NCI-H187 treated with DMSO at 0.1 percent for 48 hours (cell line): ENCODE measurements around the gene RGS9.
"Not testable (repeated sequence)": the region's sequence is repeated elsewhere in the genome, so short reads cannot be mapped to it uniquely, and the experiment has no call there.

Source experiments
- DNase-seq: peaks from one replicate; lab custom pipeline; 2025; lab: John Stamatoyannopoulos, UW

The RGS9 gene

DNA sequence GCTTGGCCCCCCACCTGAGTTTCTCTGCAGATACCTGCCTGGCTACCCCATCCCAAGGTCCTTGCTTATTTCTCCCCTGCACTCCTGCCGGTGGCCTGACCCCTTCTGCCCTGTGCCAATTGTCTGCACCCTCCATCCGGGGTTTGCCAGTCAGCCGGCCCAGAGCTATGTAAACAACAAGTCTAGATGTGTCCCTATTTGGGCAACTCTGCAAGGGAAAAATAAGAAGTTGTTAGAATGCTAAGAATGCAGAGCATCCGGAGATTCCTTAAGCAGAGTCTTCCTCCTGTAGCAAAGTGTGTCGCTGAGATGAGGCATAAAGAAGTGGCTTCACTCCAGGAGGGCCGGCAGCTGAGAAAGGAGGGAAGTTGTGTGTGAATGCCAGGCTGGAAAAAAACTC lies 46.6 kb downstream of the RGS9 start:
- no peak for DNase-seq

- DNase-seq: no peak
Observed at GRCh38 chr17:65184235-65184959, 47.2 kb downstream of the RGS9 start.

GRCh38 chr17:65185062-65185461 lies 47.9 kb downstream of the RGS9 start:
- no peak for DNase-seq

DNA sequence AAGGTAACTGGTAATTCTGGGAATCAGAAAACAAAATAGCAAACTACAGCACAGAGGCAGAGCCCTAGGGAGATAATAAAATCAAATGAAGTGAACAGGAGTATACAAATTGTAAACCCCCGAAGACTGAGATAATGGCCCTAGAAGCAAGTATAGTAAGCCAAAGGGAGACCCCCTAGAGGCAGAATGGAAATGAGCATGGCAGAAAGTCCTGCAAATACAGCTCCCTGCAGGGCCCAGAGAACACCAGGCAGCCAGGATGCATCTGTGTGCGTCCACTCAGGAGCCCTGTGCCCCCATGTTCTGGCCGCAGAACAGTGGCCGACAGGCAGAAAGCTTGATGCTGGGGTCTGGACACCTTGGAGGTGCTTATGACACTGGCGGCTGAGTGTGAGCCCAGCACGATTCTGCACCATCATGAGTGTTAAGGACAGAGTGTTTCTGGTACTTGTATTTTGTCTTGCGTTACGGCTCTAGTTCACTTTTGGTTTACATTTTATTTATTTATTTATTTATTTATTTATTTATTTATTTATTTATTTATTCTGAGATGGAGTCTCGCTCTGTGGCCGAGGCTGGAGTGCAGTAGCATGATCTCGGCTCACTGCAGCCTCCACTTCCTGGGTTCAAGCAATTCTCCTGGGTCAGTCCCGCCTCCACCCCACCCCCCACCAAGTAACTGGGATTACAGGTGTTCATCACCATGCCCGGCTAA lies 48.7 kb downstream of the RGS9 start:
- DNase-seq: no peak

DNA sequence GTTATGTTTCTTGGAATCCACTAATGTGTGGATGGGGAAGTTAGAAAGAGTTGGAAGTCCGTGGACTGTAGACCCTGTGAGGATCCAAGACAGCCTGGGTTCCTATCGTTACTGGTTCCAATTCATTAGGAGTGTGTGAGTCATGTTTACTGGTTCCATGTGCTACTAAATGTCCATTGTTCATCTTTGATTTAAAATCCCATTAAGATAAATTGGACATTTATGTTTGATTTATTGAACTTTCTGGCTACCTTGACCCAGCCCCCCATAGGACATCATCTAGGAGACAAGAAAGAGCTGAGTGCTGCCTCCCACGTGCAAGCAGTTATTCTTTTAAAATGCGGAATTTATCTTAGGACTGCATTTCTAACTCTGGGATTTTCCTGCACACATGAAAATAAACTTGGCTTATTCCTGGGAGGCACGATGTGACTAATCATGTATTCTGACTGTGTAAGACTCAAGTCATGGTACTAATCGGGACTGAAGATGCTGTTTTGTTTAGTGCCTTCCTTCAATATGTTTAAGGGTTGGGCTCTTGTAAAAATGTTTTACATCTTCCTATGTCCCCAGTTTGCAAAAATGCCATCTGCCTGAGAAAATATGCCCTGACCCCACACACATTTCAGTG lies 53.4 kb downstream of the RGS9 start:
- no peak for DNase-seq

GRCh38 chr17:65191811-65192740 lies 54.9 kb downstream of the RGS9 start:
- no peak for DNase-seq

GRCh38 chr17:65193305-65193704 lies 56.1 kb downstream of the RGS9 start:
- no peak for DNase-seq

- DNase-seq: no peak
Observed at GRCh38 chr17:65193716-65194293, 56.6 kb downstream of the RGS9 start.

DNA sequence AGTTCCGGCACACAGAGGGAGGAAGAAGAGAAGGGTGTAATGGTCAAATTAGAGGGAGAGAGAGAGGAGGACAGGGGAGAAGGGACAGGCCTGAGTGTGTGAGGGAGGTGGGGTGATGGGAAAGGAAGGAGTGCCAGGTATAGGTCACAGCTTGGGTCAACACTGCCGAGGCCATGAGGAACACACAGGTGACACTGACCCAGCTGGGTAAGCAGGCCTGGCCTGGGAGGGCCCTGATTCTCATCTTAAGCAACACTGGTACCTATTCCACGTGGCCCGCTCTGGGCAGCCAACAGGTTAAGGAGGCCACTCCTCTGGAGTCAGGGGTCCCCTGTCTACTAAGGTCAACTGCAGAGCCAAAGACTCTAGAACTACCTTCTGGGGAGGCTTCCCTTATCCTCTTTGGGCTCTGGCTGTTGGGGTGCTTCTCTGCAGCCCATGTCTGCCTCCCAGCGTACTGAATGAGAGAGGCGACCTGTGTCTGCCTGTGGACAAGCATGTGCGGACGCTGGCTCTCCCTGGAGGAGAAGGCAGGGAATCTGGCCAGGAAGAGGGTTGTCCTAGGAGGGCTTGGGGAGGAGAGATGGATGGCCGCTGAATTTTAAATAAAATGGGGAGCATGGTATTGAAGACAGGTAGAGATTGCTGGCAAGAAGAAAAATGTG lies 57.6 kb downstream of the RGS9 start:
- DNase-seq: no peak

DNA sequence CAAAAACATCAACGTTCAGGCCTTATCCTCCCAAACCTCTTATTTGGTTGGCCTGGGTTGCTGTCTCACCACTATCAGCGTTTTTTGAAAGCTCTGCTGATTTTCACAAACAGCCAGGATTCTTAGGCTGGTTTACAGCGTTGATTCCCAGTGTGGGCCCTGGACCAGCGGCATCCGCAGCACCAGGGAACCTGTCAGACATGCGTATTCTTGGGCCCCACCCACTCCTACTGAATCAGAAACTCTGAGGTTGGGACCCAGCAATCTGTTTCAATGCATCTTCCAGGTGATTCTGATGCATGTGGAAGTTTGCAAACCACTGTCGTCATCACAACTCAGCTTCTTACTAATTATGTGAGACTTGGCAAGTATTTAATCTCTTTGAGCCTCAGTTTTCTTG lies 58.5 kb downstream of the RGS9 start:
- DNase-seq: no peak

- DNase-seq: no peak
Observed at GRCh38 chr17:65196617-65197016, 59.4 kb downstream of the RGS9 start.

DNA sequence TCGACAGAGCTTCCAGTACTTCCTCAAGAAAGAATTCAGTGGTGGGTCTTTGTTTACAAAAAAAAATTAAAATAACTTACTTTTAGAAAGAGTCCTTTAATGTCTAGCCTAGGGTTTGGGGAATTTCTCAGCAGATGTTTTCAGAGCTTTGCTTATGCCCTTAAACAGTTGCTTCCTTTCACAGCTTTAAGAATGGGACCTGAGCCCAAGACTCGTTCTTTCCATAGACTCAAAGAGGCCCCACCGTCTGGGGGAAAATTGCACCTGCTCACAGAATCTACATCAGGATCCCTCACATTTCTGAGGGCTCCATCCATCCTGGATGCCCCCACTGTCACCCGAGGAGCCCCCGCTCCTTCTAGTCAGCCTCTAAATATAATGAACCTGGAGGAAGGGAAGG lies 60.0 kb downstream of the RGS9 start:
- no peak for DNase-seq

DNA sequence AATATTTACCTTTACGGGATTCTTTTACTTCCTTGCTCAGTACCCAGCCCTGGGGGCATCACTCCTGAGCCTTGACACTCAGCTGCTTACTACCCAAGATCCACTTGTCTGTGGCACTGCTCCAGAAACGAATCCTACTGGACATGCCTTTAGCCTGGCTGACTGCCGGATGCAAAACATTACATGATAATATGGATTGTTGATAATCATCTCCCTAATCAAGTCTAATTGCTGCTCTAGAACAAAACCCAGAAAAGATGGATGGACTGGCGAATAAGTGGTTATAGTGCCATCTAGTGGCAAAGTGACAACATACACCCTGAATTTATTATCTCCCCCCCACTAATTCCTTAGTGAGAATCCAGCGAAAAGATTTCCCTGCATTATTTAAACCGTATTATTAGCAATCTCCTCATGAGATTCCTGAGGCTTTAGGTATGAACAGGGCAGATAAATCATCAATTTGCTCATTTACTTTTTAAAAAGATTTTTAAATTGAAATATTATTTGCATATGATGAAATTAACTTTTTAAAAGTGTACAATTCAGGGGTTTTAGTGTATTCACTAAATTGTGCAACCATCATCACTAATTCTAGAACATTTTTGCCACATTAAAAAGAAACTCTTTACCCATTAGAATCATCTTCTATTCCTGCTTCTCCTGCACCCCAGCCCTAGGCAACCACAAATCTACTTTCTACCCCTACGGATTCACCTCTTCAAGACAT lies 61.6 kb downstream of the RGS9 start:
- peak; percentile 16 for DNase-seq

GRCh38 chr17:65201331-65201730 lies 64.2 kb downstream of the RGS9 start:
- DNase-seq: no peak

DNA sequence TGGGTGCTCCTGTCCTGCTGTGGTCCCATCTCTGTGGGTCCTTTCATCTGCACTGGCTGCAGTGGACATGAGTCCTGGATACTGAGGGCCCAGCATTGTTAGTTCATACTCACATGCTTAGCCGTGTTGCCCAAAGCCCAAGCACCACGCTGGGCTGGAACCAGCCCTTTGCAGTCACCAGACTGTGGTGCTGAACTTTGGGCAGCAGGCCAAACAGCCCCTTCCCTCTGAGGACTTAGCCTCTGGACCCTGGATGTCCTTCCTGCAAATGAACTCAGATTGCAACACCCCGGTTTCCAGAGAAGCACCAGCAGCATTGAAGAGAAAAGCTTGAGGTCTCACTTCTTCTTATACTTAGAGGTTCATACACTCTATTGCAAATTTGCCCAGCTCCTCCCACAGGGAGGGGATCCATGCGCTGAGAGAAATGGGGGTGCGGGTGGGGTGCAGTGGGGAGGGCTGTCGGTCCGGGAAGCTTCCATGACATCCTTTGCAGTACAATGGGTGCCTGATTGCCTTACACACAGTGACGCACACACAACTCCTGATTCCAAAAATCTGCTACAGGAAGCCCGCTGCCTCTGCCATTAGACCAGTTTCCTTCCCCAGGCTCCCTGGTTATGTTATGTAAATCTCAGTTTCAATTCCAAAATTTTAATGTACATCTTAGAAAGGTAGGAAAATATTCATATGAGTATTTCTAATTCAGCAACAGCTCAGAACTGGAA lies 65.8 kb downstream of the RGS9 start:
- DNase-seq: no peak

GRCh38 chr17:65204001-65204400 lies 66.8 kb downstream of the RGS9 start:
- no peak for DNase-seq

DNA sequence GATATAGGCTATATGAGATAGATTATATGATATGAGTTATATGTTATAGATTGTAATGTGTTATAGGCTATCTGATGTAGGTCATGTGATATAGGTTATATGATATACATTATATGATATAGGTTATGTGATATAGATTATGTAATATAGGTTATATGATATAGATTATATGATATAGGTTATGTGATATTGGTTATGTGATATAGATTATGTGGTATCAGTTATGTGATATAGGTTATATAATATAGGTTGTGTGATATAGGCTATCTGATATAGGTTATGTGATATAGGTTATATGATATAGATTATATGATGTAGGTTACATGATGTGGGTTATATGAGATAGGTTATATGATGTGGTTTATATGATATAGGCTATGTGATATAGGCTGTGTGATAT lies 68.5 kb downstream of the RGS9 start:
- no peak for DNase-seq

GRCh38 chr17:65207448-65207847 lies 70.3 kb downstream of the RGS9 start:
- not testable (repeated sequence) for DNase-seq

DNA sequence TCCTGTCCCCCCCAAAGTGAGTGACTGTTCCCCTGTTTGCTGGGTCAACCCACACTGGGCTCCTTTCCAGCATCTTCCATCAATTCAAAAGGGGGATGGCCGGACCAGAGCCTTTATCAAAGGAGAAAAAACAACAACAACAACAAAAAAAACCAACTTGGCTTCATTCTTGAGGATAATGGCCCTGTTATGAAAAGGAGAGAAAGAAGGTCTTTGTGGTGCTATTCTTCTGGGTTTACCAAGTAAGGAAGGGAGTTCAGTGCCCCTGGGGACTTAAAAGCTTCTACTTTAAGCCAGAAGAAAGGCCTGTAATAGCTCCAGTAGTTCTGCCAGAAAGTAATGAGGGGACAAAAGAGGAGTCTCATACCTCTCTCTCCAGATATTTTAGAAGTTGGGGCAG lies 71.5 kb downstream of the RGS9 start:
- no peak for DNase-seq

GRCh38 chr17:65218261-65218660 lies 81.1 kb downstream of the RGS9 start:
- no peak for DNase-seq
